Ammon's horn (tissue), 1 donor: ENCODE data around the gene THADA.

Experiments used
- DNase-seq: peaks from one replicate; pipeline ENCODE4 v3.0.0-alpha.2; 2016; ENCODE audit warnings: low spot score

Gene THADA

DNA sequence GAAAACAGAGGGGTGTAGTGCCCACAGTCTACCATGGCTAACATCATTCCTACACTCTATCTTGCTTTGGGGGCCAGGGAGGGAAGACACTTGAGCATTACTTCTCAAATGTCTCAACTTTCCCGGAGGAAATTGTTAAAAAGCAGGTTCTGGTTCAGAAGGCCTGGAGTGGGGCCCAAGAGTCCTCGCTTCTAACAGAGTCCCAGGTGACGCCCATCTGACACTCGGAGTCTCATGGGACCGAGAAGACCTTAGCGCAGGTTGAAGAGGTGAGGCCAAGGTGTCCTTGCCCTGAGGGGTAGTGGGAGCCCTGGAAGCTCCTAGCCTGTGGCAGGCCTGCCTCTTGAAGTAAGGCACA lies 409.5 kb downstream of the THADA start:
- no peak for DNase-seq

GRCh38 chr2:43185146-43185545 lies 410.7 kb downstream of the THADA start:
- no peak for DNase-seq

DNA sequence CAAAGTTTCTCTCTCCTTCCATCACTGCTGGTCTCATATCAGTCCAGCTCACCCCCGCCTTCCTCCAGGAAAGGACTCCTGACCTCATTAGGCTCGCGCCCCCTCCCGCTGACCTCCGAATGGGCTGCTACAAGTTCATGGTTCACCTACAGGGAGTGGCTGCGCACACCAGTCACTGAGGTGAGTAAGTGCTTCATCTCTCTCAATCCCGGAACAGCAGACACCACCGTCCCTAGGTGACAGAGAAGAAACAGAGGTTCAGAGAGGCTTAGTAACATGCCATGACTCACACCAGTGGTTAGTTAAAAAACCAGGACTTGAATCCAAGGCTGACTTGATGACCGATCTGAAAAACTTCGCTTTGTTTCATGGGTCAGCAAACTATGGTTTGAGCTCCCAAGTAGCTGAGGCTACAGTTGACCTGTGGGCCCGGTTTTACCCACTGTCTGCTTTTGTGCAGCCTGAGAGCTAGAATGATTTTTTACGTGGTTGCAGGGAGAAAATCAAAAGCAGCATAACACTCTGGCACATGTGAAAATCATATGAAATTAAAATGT lies 411.4 kb downstream of the THADA start:
- DNase-seq = no peak

- DNase-seq = no peak
Observed at GRCh38 chr2:43183743-43184142, 412.1 kb downstream of the THADA start.

- no peak for DNase-seq
Observed at GRCh38 chr2:43180897-43181296, 414.9 kb downstream of the THADA start.
